Lung (tissue), 12 donors: ENCODE results near the gene CDC42BPB. TPM values are rescaled to one million over a fixed set of nuclear protein-coding genes. Genes with fewer than 3 reads are reported as not detected.

ENCODE experiments used
- ATAC-seq: fragments of 200-7000 bp; cut with Tn5 transposase; one replicate; pipeline ENCODE4 v1.9.1; 2020; ENCODE audit warnings: moderate number of reproducible peaks; ENCODE audit not compliant: insufficient read depth, low FRiP score
- DNase-seq, 3 donors: peaks; one replicate each; pipeline ENCODE4 v3.0.0-alpha.2; 2013 to 2017
- H3K27ac ChIP-seq, 2 donors: one replicate each; pipeline ENCODE4 v1.5.1; 2013; ENCODE audit warnings: mild to moderate bottlenecking in 2 of 2, moderate library complexity in 2 of 2, control low read depth in 1 of 2, inconsistent platforms in 1 of 2, low read depth in 1 of 2, low read length in 1 of 2
- H3K27me3 ChIP-seq, 3 donors: one replicate each; pipeline ENCODE4 v1.5.1; 2013; ENCODE audit warnings: low read length in 2 of 3; ENCODE audit not compliant: control insufficient read depth in 3 of 3, insufficient read depth in 3 of 3
- H3K36me3 ChIP-seq, 4 donors: one replicate each; pipeline ENCODE4 v1.5.1; 2013; ENCODE audit warnings: low read length in 4 of 4, mild to moderate bottlenecking in 1 of 4, moderate library complexity in 1 of 4; ENCODE audit not compliant: control insufficient read depth in 4 of 4, insufficient read depth in 4 of 4
- H3K4me1 ChIP-seq, 5 donors: one replicate each; pipeline ENCODE4 v1.5.1; 2013; ENCODE audit warnings: low read length in 5 of 5, mild to moderate bottlenecking in 2 of 5, moderate library complexity in 1 of 5; ENCODE audit not compliant: control insufficient read depth in 5 of 5, insufficient read depth in 5 of 5
- H3K4me3 ChIP-seq: one replicate; pipeline ENCODE4 v1.5.1; 2013; ENCODE audit warnings: mild to moderate bottlenecking, control low read depth, moderate library complexity
- H3K9ac ChIP-seq, 2 donors: one replicate each; pipeline ENCODE4 v1.5.1; 2013; ENCODE audit warnings: low read length in 2 of 2, control low read depth in 1 of 2; ENCODE audit not compliant: insufficient read depth in 1 of 2
- H3K9me3 ChIP-seq, 4 donors: one replicate each; pipeline ENCODE4 v1.5.1; 2013; ENCODE audit warnings: low read length in 3 of 4, mild to moderate bottlenecking in 1 of 4, moderate library complexity in 1 of 4; ENCODE audit not compliant: control insufficient read depth in 4 of 4, insufficient read depth in 3 of 4
- WGBS, 2 donors: extraction: QIAGEN DNeasy Blood & Tissue Kit; methylation state at CpG; one replicate each; pipeline ENCODE4 v1.1.7; 2013; 5-methylcytosine and 5-hydroxymethylcytosine counted together
- polyA plus RNA-seq, 2 donors: library from polyadenylated mRNA; stranded (reverse); fragments of 200-250 nt; gene quantifications; one replicate each; pipeline ENCODE4 v1.2.1, GENCODE V29; 2013
- total RNA-seq, 2 donors: library from RNA; depleted of rRNA in 1 of 2; stranded (reverse); fragments of >200 nt in 1 of 2; gene quantifications; one replicate each; pipeline ENCODE4 v1.2.1, GENCODE V29; 2014 to 2021
- TF ChIP-seq, protein P1 (sequence below): IDR thresholded peaks from 2 replicates; pipeline ENCODE4 v1.5.1; 2012; ENCODE audit warnings: mild to moderate bottlenecking; ENCODE audit errors: control extremely low read depth, extremely low read depth
- donor health status: control.
- donor health status: control.
- donor health status: Bipolar disorder and iron deficiency.
- donor health status: healthy.
- donor health status: DM: yes; HTN: yes; CAD: no.

Gene CDC42BPB
- total and polyA plus RNA-seq, 4 donors, result 39.3 to 97.9 (median 66.6) TPM

DNA sequence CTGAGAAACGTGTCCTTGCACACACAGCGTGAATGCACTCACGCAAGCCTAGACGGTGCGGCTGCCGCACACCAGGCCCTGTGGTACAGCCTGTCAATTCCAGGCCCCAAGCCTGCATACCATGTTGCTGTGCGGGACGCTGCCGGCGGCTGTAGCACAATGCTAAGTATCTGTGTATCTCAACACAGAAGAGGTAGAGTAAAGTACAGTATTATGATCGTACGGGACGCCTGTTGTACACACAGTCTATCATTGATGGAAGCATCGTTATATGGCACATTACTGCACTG lies 89.9 kb downstream of the CDC42BPB start:
- ATAC-seq (no peak), DNase-seq (no peak)
- Histone ChIP-seq H3K36me3 (peaks cover 46 to 68% (median 60%) of the 10 kb centered on the region in 4 donors), H3K9me3 (no peaks in the 10 kb centered on the region), H3K9ac (no peak overlapping the region), H3K4me3 (no peak overlapping the region), H3K4me1 (no peaks in the 10 kb centered on the region), H3K27ac (no peak overlapping the region), H3K27me3 (no peaks in the 10 kb centered on the region)
- WGBS, 2 donors, result 93 to 97% methylated on average over 14 of the region's 14 CpGs
- TF ChIP-seq, protein P1, sequence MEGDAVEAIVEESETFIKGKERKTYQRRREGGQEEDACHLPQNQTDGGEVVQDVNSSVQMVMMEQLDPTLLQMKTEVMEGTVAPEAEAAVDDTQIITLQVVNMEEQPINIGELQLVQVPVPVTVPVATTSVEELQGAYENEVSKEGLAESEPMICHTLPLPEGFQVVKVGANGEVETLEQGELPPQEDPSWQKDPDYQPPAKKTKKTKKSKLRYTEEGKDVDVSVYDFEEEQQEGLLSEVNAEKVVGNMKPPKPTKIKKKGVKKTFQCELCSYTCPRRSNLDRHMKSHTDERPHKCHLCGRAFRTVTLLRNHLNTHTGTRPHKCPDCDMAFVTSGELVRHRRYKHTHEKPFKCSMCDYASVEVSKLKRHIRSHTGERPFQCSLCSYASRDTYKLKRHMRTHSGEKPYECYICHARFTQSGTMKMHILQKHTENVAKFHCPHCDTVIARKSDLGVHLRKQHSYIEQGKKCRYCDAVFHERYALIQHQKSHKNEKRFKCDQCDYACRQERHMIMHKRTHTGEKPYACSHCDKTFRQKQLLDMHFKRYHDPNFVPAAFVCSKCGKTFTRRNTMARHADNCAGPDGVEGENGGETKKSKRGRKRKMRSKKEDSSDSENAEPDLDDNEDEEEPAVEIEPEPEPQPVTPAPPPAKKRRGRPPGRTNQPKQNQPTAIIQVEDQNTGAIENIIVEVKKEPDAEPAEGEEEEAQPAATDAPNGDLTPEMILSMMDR, result no peak

DNA sequence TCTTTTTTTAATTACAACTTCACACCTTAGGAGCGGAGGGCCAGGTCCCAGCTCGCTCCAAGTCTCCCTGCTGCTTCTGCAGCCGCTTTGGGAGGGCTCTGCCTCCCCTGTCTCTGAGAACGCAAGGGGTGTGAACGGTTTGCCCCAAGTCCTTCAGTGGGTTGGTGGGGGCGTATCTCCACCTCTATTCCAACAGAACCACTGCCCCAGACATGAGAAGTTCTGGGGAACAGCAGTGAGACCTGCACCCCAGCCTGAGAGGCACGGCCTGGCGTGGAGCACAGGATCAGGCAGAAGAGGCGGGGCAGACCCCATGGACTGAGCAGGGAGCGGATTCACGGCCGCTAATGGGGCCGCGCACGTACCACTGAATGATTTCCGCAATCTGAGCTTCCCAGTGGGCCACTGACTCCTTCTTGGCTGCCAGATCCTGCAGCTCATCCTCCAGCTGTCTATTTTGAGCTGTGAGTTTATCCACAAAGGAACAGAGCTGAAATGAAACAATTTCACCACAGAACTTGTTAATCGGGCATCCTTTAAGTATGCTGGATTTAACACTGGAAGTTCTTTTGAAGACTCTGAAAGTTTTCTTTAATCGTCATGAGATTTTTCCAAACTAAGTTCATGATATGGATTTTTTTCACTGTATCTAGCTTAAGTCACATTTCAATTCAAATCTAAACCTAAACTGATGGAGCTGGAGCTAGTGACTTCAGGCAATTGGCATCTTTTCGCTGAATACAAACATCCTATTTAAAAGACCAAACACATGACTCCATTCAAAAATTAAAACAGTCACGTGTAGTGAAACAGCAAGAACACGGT lies 90.5 kb downstream of the CDC42BPB start:
- Histone ChIP-seq H3K9ac (no peak overlapping the region), H3K36me3 (peaks cover 46 to 71% (median 63%) of the 10 kb centered on the region in 4 donors), H3K4me1 (no peaks in the 10 kb centered on the region), H3K9me3 (no peaks in the 10 kb centered on the region), H3K27me3 (no peaks in the 10 kb centered on the region), H3K27ac (no peak overlapping the region), H3K4me3 (no peak overlapping the region)
- ATAC-seq (no peak), DNase-seq (no peak)
- TF ChIP-seq, protein P1, result no peak
- WGBS, 2 donors, result 90 to 95% methylated on average over 21 of the region's 21 CpGs

DNA sequence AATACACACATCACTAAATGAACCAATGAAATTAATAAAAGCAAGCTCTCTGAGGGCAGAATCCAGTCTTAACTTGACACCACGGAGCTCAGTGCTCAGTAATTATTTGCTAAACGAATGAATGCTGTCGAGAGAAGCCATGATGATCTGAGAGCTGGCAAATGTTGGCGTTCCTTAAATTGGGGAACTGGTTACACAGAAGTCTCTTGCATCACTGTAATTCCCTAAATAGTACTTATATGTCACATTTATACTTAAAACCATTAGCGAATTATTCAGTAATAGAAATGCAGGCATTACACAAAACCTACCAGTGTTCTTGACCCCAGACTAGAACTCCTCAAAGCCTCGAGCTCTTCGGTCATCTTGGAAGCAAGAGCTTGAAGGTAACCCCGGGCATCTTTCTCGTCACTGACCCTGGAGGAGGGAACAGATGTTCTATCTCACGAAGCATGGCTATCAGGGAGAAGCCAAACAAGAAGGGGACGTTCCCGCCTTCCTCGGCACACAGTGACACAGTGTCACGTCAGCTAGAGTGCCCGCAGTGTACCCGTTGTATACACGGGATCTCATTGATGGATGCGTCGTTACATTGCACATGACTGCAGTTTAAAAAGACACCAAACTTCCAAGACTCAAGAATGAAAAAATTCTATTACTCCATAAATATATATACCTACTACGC lies 91.2 kb downstream of the CDC42BPB start:
- DNase-seq (no peak), ATAC-seq (no peak)
- TF ChIP-seq, protein P1, result no peak
- no peak overlapping the region for H3K9ac ChIP-seq
- H3K4me3 ChIP-seq, result no peak overlapping the region
- no peaks in the 10 kb centered on the region for H3K9me3 ChIP-seq
- no peaks in the 10 kb centered on the region for H3K27me3 ChIP-seq
- H3K27ac ChIP-seq, result no peak overlapping the region
- H3K4me1 ChIP-seq, result no peaks in the 10 kb centered on the region
- 89 to 93% methylated on average over 20 of the region's 20 CpGs for WGBS, 2 donors
- peaks cover 44 to 71% (median 60%) of the 10 kb centered on the region in 4 donors for H3K36me3 ChIP-seq
